MM.1S (cell line): ENCODE results near the gene PLEKHM3.

Source experiments
- DNase-seq: peaks from one replicate; pipeline ENCODE4 v3.0.0-alpha.2; 2015
- H2AFZ ChIP-seq: fragments of 300-600 bp; sonication (generic); 2 replicates; pipeline ENCODE4 v1.6.0; 2016; ENCODE audit warnings: antibody characterized with exemption, low read length
- H3F3A ChIP-seq: fragments of 300-600 bp; sonication (generic); 2 replicates; pipeline ENCODE4 v1.6.1; 2016; ENCODE audit warnings: mild to moderate bottlenecking, antibody characterized with exemption, low read length, moderate library complexity, mixed read lengths; ENCODE audit not compliant: insufficient read depth
- H3K27ac ChIP-seq: fragments of 300-600 bp; sonication (generic); 2 replicates; pipeline ENCODE4 v1.5.1; 2016; ENCODE audit warnings: mild to moderate bottlenecking, low read length
- H3K27me3 ChIP-seq: fragments of 300-600 bp; sonication (generic); replicated peaks from 2 replicates; pipeline ENCODE4 v1.6.0; 2016; ENCODE audit warnings: low read length; ENCODE audit not compliant: insufficient read depth
- H3K36me3 ChIP-seq: fragments of 300-600 bp; sonication (generic); replicated peaks from 2 replicates; pipeline ENCODE4 v1.6.1; 2016; ENCODE audit warnings: mild to moderate bottlenecking, low read length, mixed read lengths; ENCODE audit not compliant: insufficient read depth
- H3K4me1 ChIP-seq: fragments of 300-600 bp; sonication (generic); 2 replicates; pipeline ENCODE4 v1.6.1; 2016; ENCODE audit warnings: low read length, mixed read lengths
- H3K4me2 ChIP-seq: fragments of 300-600 bp; sonication (generic); 2 replicates; pipeline ENCODE4 v1.6.0; 2016; ENCODE audit warnings: low read depth, low read length
- H3K4me3 ChIP-seq: fragments of 300-600 bp; sonication (generic); 2 replicates; pipeline ENCODE4 v1.5.1; 2016; ENCODE audit warnings: low read length, mixed read lengths
- H3K79me2 ChIP-seq: fragments of 300-600 bp; sonication (generic); 2 replicates; pipeline ENCODE4 v1.6.1; 2016; ENCODE audit warnings: mixed run types, low read length, mixed read lengths
- H3K9ac ChIP-seq: fragments of 300-600 bp; sonication (generic); 2 replicates; pipeline ENCODE4 v1.6.1; 2016; ENCODE audit warnings: low read length, mixed read lengths
- H3K9me2 ChIP-seq: fragments of 300-600 bp; sonication (generic); replicated peaks from 2 replicates; pipeline ENCODE4 v1.6.1; 2016; ENCODE audit warnings: mild to moderate bottlenecking, low read length, mixed read lengths; ENCODE audit not compliant: insufficient read depth
- H3K9me3 ChIP-seq: fragments of 300-600 bp; sonication (generic); replicated peaks from 2 replicates; pipeline ENCODE4 v1.6.1; 2016; ENCODE audit warnings: mild to moderate bottlenecking, low read length, mixed read lengths; ENCODE audit not compliant: insufficient read depth
- H4K20me1 ChIP-seq: fragments of 300-600 bp; sonication (generic); 2 replicates; pipeline ENCODE4 v1.6.1; 2016; ENCODE audit warnings: mild to moderate bottlenecking, low read length, moderate library complexity, mixed read lengths; ENCODE audit not compliant: insufficient read depth
- EZH2 ChIP-seq: fragments of 300-600 bp; sonication (generic); optimal IDR thresholded peaks from 2 replicates; pipeline ENCODE3; 2017; ENCODE audit warnings: low read depth, mild to moderate bottlenecking, antibody characterized with exemption, low read length, mixed read lengths
- EZH2phosphoT487 ChIP-seq: fragments of 300-600 bp; sonication (generic); IDR thresholded peaks from 2 replicates; pipeline ENCODE4 v1.6.1; 2018; ENCODE audit warnings: antibody characterized with exemption, low read length
- TF ChIP-seq, protein P1 (sequence below): fragments of 300-600 bp; sonication (generic); IDR thresholded peaks from 2 replicates; pipeline ENCODE4 v1.5.1; 2016; ENCODE audit warnings: antibody characterized with exemption, low read length, mixed read lengths

PLEKHM3 gene

DNA sequence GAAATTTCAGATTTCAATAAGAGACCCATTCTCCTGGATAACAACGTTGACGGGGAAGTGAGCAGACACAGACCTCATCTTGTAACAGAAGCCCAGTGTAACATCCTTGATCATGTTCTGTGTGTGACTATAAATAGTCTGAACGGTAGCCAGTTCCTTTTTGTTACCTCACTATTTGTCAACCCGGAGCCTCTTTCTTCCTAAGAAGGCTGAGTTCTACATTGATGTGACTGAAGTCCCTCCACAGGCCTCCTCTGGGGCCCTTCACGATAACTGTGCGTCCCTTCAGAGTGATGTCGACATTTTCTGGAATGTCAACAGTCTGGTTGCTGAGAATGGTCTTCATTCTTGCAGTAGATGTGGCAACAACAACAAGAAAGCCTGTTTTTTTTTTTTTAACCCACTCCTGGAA lies 6.3 kb upstream of the PLEKHM3 start:
- no peak overlapping the region for H3K27ac ChIP-seq

DNA sequence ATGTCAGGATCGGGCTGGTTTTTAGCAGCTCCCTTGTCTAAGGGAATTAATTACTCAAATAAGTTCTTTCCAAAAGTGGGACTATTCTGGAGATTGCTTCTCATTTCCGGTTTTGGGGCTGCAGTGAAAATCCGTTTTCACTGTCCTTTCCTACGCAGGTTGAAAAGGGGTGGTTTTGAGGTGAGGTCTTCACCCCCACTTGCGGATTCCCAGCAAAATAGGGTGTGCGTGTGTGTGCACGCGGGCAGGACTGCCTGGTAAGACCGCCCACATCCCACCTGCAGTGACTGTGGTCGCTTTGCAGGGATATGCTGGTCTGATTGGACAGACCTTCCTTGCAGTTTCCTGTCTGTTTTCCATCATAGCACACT lies 472 bp upstream of the PLEKHM3 start:
- Histone ChIP-seq H3K4me2 (peak overlapping the region; percentile 94), H3K9me2 (no peaks in the 10 kb centered on the region), H4K20me1 (no peaks in the 10 kb centered on the region), H3K9me3 (no peaks in the 10 kb centered on the region), H3K9ac (peak overlapping the region; percentile 77; the same call in 1 of the 2 replicates), H3F3A (no peaks in the 10 kb centered on the region), H3K27me3 (no peaks in the 10 kb centered on the region), H2AFZ (peak overlapping the region; percentile 99), H3K4me1 (peaks cover 5% of the 10 kb centered on the region; the same call in 1 of the 2 replicates), H3K27ac (peak overlapping the region; percentile 64; the same call in 1 of the 2 replicates), H3K4me3 (peak overlapping the region; percentile 82), H3K36me3 (no peaks in the 10 kb centered on the region), H3K79me2 (peaks cover 20% of the 10 kb centered on the region)
- DNase-seq: no peak
- TF ChIP-seq EZH2 (no peak), EZH2phosphoT487 (no peak)
- TF ChIP-seq, protein P1, sequence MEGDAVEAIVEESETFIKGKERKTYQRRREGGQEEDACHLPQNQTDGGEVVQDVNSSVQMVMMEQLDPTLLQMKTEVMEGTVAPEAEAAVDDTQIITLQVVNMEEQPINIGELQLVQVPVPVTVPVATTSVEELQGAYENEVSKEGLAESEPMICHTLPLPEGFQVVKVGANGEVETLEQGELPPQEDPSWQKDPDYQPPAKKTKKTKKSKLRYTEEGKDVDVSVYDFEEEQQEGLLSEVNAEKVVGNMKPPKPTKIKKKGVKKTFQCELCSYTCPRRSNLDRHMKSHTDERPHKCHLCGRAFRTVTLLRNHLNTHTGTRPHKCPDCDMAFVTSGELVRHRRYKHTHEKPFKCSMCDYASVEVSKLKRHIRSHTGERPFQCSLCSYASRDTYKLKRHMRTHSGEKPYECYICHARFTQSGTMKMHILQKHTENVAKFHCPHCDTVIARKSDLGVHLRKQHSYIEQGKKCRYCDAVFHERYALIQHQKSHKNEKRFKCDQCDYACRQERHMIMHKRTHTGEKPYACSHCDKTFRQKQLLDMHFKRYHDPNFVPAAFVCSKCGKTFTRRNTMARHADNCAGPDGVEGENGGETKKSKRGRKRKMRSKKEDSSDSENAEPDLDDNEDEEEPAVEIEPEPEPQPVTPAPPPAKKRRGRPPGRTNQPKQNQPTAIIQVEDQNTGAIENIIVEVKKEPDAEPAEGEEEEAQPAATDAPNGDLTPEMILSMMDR: no peak

More for the DNA sequence above, 6.3 kb upstream of the PLEKHM3 start:
- Histone ChIP-seq H3K9ac (no peak overlapping the region), H3K79me2 (no peaks in the 10 kb centered on the region), H3K4me1 (peaks cover 6% of the 10 kb centered on the region; the same call in 1 of the 2 replicates), H3K36me3 (no peaks in the 10 kb centered on the region), H3F3A (no peaks in the 10 kb centered on the region), H3K9me3 (no peaks in the 10 kb centered on the region), H2AFZ (no peak overlapping the region; the same call in 1 of the 2 replicates), H4K20me1 (no peaks in the 10 kb centered on the region), H3K4me3 (no peak overlapping the region), H3K4me2 (no peak overlapping the region), H3K9me2 (no peaks in the 10 kb centered on the region), H3K27me3 (no peaks in the 10 kb centered on the region)
- TF ChIP-seq EZH2phosphoT487 (no peak), EZH2 (no peak)
- TF ChIP-seq, protein P1: no peak
- no peak for DNase-seq

DNA sequence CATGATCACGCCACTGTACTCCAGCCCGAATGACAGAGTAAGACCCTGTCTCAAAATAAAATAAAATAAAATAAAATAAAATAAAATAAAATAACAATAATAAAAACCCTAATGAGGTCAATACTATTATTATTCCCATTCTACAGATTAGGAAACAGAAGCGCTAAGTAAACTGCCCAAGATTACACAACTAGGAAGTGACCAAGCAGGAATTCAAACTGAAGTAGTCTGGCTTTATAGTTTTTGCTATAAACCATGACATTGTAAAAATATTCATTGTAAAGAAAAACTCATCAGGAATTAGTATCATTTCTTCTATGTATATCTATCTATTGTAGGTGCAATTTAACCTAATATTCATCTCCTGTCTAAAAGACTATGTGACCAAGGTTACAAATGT lies 1.2 kb downstream of the PLEKHM3 start:
- no peak overlapping the region for H3K27ac ChIP-seq
- DNase-seq: no peak
- H3K4me1 ChIP-seq: peaks cover 5% of the 10 kb centered on the region; the same call in 1 of the 2 replicates
- H3F3A ChIP-seq: no peaks in the 10 kb centered on the region
- H3K9me3 ChIP-seq: no peaks in the 10 kb centered on the region
- H3K9ac ChIP-seq: no peak overlapping the region
- 0 out of 2 replicates have a peak overlapping the region, but pooled peaks have one; percentile 23 for H3K4me2 ChIP-seq
- H4K20me1 ChIP-seq: no peaks in the 10 kb centered on the region
- no peak overlapping the region for H2AFZ ChIP-seq
- H3K36me3 ChIP-seq: no peaks in the 10 kb centered on the region
- no peak overlapping the region for H3K4me3 ChIP-seq
- H3K27me3 ChIP-seq: no peaks in the 10 kb centered on the region
- H3K9me2 ChIP-seq: no peaks in the 10 kb centered on the region
- TF ChIP-seq EZH2phosphoT487: no peak
- TF ChIP-seq EZH2: no peak
- TF ChIP-seq, protein P1: no peak
- peaks cover 20% of the 10 kb centered on the region for H3K79me2 ChIP-seq
